Thyroid gland (tissue), 4 donors: ENCODE data around the gene TAS2R38.

Experiments
- CTCF ChIP-seq, 6 experiments: fragments of 200-600 bp in 3 of 6; fragments of 450-650 bp in 3 of 6; sonication (generic) in 3 of 6; IDR thresholded peaks; one replicate each; pipeline ENCODE4 v1.5.1; 2016 to 2019; ENCODE audit warnings: antibody characterized with exemption in 6 of 6, mild to moderate bottlenecking in 2 of 6, inconsistent platforms in 1 of 6, moderate library complexity in 1 of 6
- POLR2A ChIP-seq, 2 donors: fragments of 450-650 bp; IDR thresholded peaks; one replicate each; pipeline ENCODE4 v1.6.1; 2017; ENCODE audit warnings: antibody characterized with exemption in 2 of 2, mild to moderate bottlenecking in 2 of 2, moderate library complexity in 1 of 2

DNA sequence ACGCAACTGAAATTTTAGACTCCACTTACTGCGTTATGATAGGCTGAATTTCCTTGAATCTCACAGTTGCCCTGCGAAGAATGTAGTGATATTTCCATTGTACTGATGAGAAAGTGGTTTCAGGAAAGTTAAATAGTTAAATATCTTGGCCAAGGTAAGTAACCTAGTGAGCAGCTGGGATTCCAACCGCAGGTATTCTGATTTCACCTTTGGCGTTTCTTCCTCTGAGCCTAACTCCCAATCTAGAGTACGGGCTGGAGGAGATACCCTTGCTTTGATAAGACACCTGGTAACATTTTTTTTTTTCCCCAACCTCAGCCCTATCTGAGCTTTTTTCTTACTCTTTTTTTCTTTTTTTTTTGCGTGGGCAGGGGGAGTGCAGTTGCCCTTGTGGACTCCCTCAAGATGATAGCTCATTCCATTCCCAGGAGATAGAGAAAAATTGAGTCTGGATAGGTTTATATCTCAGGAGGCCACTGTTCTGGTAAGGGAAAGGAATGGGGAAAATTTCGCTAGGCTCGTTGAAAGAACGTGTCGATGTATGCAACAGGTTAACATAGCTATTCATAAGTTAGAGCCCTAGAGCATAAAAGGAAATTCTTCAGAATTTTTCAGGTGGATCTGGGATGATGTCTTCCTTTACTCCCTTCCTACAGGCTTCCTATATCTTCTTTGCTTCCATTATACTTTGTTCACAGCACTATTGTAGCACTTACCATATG lies 3.1 kb upstream of the TAS2R38 start:
- TF ChIP-seq CTCF (IDR thresholded peaks at IDR 0.05) (no peak), POLR2A (IDR thresholded peaks at IDR 0.05) (no peak)
